IMR-90 (cell line): ENCODE results near the gene TBCC. TPM values are rescaled to one million over a fixed set of nuclear protein-coding genes. Genes with fewer than 3 reads are reported as not detected.
A peak's percentile ranks its signal among the peaks of the same experiment; 100 is the strongest.

ENCODE experiments used
- ATAC-seq: fragments of 200-7000 bp; cut with Tn5 transposase; 2 replicates; pipeline ENCODE4 v1.9.1; 2020; ENCODE audit warnings: low read depth, mild to moderate bottlenecking, moderate library complexity
- BruUV-seq: library from RNA; stranded (reverse); fragments of 400-500 nt; replicated peaks from 2 replicates; lab custom pipeline; 2021; lab: Mats Ljungman, UMichigan
- CTCF ChIA-PET: fragments of 300-600 bp; formaldehyde crosslinking; extraction: SDS; loops from one replicate; lab custom pipeline; 2021; ENCODE audit warnings: antibody characterized with exemption; lab: Yijun Ruan, JAX
- POLR2A ChIA-PET: fragments of 300-600 bp; sonication (Branson Sonifier 250); formaldehyde crosslinking; loops from one replicate; lab custom pipeline; 2022; ENCODE audit warnings: antibody characterized with exemption; ENCODE audit not compliant: unreplicated experiment; lab: Charles Lee
- DNase-seq: peaks from one replicate; pipeline ENCODE4 v3.0.0; 2013
- H2AFZ ChIP-seq: replicated peaks from 2 replicates; pipeline ENCODE3; 2013; ENCODE audit warnings: low read length, mild to moderate bottlenecking; ENCODE audit not compliant: poor library complexity
- H2AK5ac ChIP-seq: 2 replicates; pipeline ENCODE4 v1.6.1; 2013; ENCODE audit warnings: low read depth, low read length, inconsistent platforms
- H2AK9ac ChIP-seq: replicated peaks from 2 replicates; pipeline ENCODE3; 2013; ENCODE audit warnings: mild to moderate bottlenecking, low read depth, low read length, moderate library complexity; ENCODE audit not compliant: poor library complexity
- H2BK120ac ChIP-seq: 2 replicates; pipeline ENCODE4 v1.6.1; 2013; ENCODE audit warnings: low read depth, low read length, inconsistent platforms
- H2BK15ac ChIP-seq: 3 replicates; pipeline ENCODE4 v1.6.1; 2013; ENCODE audit warnings: low read depth, low read length, inconsistent platforms
- H2BK20ac ChIP-seq: 2 replicates; pipeline ENCODE4 v1.6.1; 2013; ENCODE audit warnings: low read depth, mild to moderate bottlenecking, inconsistent platforms, low read length, moderate library complexity
- H2BK5ac ChIP-seq: 2 replicates; pipeline ENCODE4 v1.6.1; 2013; ENCODE audit warnings: mild to moderate bottlenecking, low read depth, low read length, inconsistent platforms; ENCODE audit not compliant: poor library complexity, severe bottlenecking
- H3K14ac ChIP-seq: replicated peaks from 2 replicates; pipeline ENCODE4 v1.6.1; 2013; ENCODE audit warnings: low read depth, low read length, inconsistent platforms
- H3K18ac ChIP-seq: 2 replicates; pipeline ENCODE4 v1.6.1; 2013; ENCODE audit warnings: low read depth, low read length, control low read depth
- H3K23ac ChIP-seq: 2 replicates; pipeline ENCODE4 v1.6.1; 2013; ENCODE audit warnings: low read depth, low read length, inconsistent platforms
- H3K27ac ChIP-seq: 2 replicates; pipeline ENCODE4 v1.5.1; 2013; ENCODE audit warnings: mild to moderate bottlenecking, control low read depth, low read length; ENCODE audit not compliant: insufficient read depth
- H3K27me3 ChIP-seq: 2 replicates; pipeline ENCODE4 v1.6.1; 2013; ENCODE audit warnings: low read length; ENCODE audit not compliant: control insufficient read depth, insufficient read depth
- H3K36me3 ChIP-seq: 2 replicates; pipeline ENCODE4 v1.6.1; 2013; ENCODE audit warnings: low read length, mixed read lengths; ENCODE audit not compliant: control insufficient read depth, insufficient read depth
- H3K4ac ChIP-seq: 2 replicates; pipeline ENCODE4 v1.6.1; 2013; ENCODE audit warnings: low read depth, low read length, inconsistent platforms
- H3K4me1 ChIP-seq: 2 replicates; pipeline ENCODE4 v1.6.1; 2013; ENCODE audit warnings: low read length, mixed read lengths; ENCODE audit not compliant: control insufficient read depth, insufficient read depth
- H3K4me2 ChIP-seq: 2 replicates; pipeline ENCODE4 v1.6.1; 2013; ENCODE audit warnings: low read depth, mild to moderate bottlenecking, control low read depth, low read length, moderate library complexity
- H3K4me3 ChIP-seq: 2 replicates; pipeline ENCODE4 v1.5.1; 2013; ENCODE audit warnings: low read depth, mild to moderate bottlenecking, control low read depth, low read length, moderate library complexity; ENCODE audit not compliant: insufficient read depth
- H3K56ac ChIP-seq: 2 replicates; pipeline ENCODE4 v1.6.1; 2013; ENCODE audit warnings: low read length, inconsistent platforms; ENCODE audit not compliant: insufficient read depth; ENCODE audit errors: extremely low read depth
- H3K79me1 ChIP-seq, 2 experiments: 2 replicates each; pipeline ENCODE4 v1.6.1; 2013; ENCODE audit warnings: low read length in 2 of 2, inconsistent platforms in 1 of 2, low read depth in 1 of 2
- H3K9ac ChIP-seq: 2 replicates; pipeline ENCODE4 v1.6.1; 2013; ENCODE audit warnings: low read depth, low read length, control low read depth
- H3K9me1 ChIP-seq: 2 replicates; pipeline ENCODE4 v1.6.1; 2013; ENCODE audit warnings: low read length, inconsistent platforms; ENCODE audit not compliant: insufficient read depth
- H3K9me3 ChIP-seq: 2 replicates; pipeline ENCODE4 v1.6.1; 2013; ENCODE audit warnings: low read length; ENCODE audit not compliant: control insufficient read depth, insufficient read depth
- H4K20me1 ChIP-seq: 2 replicates; pipeline ENCODE4 v1.6.1; 2013; ENCODE audit warnings: low read length, inconsistent platforms; ENCODE audit not compliant: insufficient read depth
- H4K5ac ChIP-seq: 2 replicates; pipeline ENCODE4 v1.6.1; 2013; ENCODE audit warnings: mild to moderate bottlenecking, low read depth, low read length, control low read depth
- H4K8ac ChIP-seq, 2 experiments: 2 replicates each; pipeline ENCODE4 v1.6.1; 2013; ENCODE audit warnings: low read depth in 2 of 2, low read length in 2 of 2, control low read depth in 1 of 2, inconsistent platforms in 1 of 2
- H4K91ac ChIP-seq: 2 replicates; pipeline ENCODE4 v1.6.1; 2013; ENCODE audit warnings: low read depth, low read length, inconsistent platforms; ENCODE audit not compliant: insufficient read depth
- CEBPB ChIP-seq: IDR thresholded peaks from 2 replicates; pipeline ENCODE4 v1.6.1; 2012; ENCODE audit warnings: low read depth, low read length, improper control_type of control experiment
- FOS ChIP-seq: fragments of 150-350 bp; IDR thresholded peaks from 2 replicates; pipeline ENCODE4 v1.6.1; 2016; ENCODE audit warnings: low read depth, low read length
- MAFK ChIP-seq: IDR thresholded peaks from 2 replicates; pipeline ENCODE4 v1.6.1; 2012; ENCODE audit warnings: low read depth, low read length, improper control_type of control experiment
- MAZ ChIP-seq: IDR thresholded peaks from 2 replicates; pipeline ENCODE4 v1.6.1; 2012; ENCODE audit warnings: low read depth, mild to moderate bottlenecking, low read length, improper control_type of control experiment, moderate library complexity, borderline replicate concordance
- NFE2L2 ChIP-seq: fragments of 150-350 bp; IDR thresholded peaks from 2 replicates; pipeline ENCODE4 v1.6.1; 2016; ENCODE audit warnings: low read depth, mild to moderate bottlenecking, low read length
- WGBS, 2 experiments: methylation state at CpG; one replicate each; pipeline versions ENCODE4 v1.1.5 to v1.1.7; 2013; ENCODE audit warnings: missing lambda C conversion rate in 2 of 2; ENCODE audit not compliant: insufficient read length in 1 of 2; ENCODE audit errors: extremely low coverage in 2 of 2; 5-methylcytosine and 5-hydroxymethylcytosine counted together
- dilution Hi-C: fragments of 300-500 bp; cut with HindIII; formaldehyde crosslinking; loops from one replicate; pipeline ENCODE4 v1.14.3; 2018; ENCODE audit warnings: low sequenced_read_pairs; ENCODE audit not compliant: unreplicated experiment
- in situ Hi-C: fragments of 300-500 bp; cut with MboI; formaldehyde crosslinking; loops from 3 replicates; pipeline ENCODE4 v1.14.3; 2019; ENCODE audit warnings: low sequenced_read_pairs, inconsistent platforms, mixed read lengths
- intact Hi-C: fragments of 100-400 bp; cut with micrococcal nuclease; formaldehyde crosslinking; loops from 2 replicates; pipeline ENCODE4 v1.10.0; 2022
- polyA plus RNA-seq, 3 experiments: library from polyadenylated mRNA; depleted of rRNA; stranded (reverse); fragments of >200 nt; gene quantifications; 2 replicates each; pipeline ENCODE4 v1.2.3, GENCODE V29; 2012; ENCODE audit warnings: low replicate concordance in 1 of 3
- total RNA-seq: library from RNA; depleted of rRNA; stranded (reverse); fragments of >200 nt; gene quantifications from 2 replicates; pipeline ENCODE4 v1.2.3, GENCODE V29; 2012
- TF ChIP-seq, protein P1 (sequence below): fragments of 150-350 bp; IDR thresholded peaks from 2 replicates; pipeline ENCODE4 v1.6.1; 2016; ENCODE audit warnings: low read depth, mild to moderate bottlenecking, low read length, moderate library complexity, borderline replicate concordance

Gene TBCC
- total and polyA plus RNA-seq, 2 of the 4 experiments (the other 2 are of a cell fraction), result 23.0 to 32.6 TPM

DNA sequence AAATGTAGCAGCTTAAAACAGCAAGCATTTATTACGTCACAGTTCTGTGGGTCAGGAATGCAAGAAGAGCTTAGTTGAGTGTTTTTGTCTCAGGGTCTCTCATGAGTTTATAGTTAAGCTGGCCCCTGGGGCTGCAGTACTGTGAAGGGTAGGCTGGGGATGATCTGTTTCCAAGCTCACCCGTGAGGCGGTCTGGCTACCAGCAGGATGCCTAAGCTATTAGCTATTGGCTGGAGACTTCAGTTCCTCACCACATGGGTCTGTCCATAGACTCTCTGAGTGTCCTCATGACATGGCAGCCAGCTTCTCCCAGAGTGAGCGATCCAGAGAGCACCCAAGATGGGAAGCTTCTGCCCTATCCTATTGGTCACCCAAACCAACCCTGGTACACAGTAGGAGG, 23.1 kb upstream of the TBCC start:
- WGBS, 2 experiments, result 82% methylated on average over 3 of the region's 4 CpGs; no CpG with 5 or more reads in 1 of the 2 experiments
- no peak overlapping the region for H2BK5ac ChIP-seq
- ATAC-seq (peak; percentile 13; the same call in 1 of the 2 replicates), DNase-seq (no peak)
- dilution Hi-C loops, result no loop called here
- in situ Hi-C loops, result no loop called here
- no TSS peak for BruUV-seq
- H3K4me1 ChIP-seq, result peaks cover 5% of the 10 kb centered on the region; the same call in 1 of the 2 replicates
- H2AK9ac ChIP-seq, result no peak overlapping the region
- H4K5ac ChIP-seq, result no peak overlapping the region
- H3K4me3 ChIP-seq, result no peak overlapping the region
- no peak overlapping the region for H2BK120ac ChIP-seq
- H4K20me1 ChIP-seq, result no peaks in the 10 kb centered on the region
- no peaks in the 10 kb centered on the region for H3K27me3 ChIP-seq
- H3K4me2 ChIP-seq, result no peak overlapping the region
- H3K79me1 ChIP-seq, result peaks cover 0 to 5% of the 10 kb centered on the region in 2 experiments; a peak in 1 of 4 replicates
- no peak overlapping the region for H2BK20ac ChIP-seq
- H3K9me1 ChIP-seq, result peaks cover 8% of the 10 kb centered on the region
- no peak overlapping the region for H3K9ac ChIP-seq
- no peak overlapping the region for H3K4ac ChIP-seq
- ChIA-PET POLR2A (interaction anchor here (0.9 kb wide), 2 partner anchors 13 to 14 kb away, joined by 3 to 13 read pairs; partner anchors contain the start of gene BICRAL), CTCF (no interaction called here)
- no peak overlapping the region for H3K27ac ChIP-seq
- H3K18ac ChIP-seq, result no peak overlapping the region
- H2AFZ ChIP-seq, result no peak overlapping the region
- H4K8ac ChIP-seq, result no peak overlapping the region
- intact Hi-C loops, result no loop called here
- H3K36me3 ChIP-seq, result no peaks in the 10 kb centered on the region
- no peak overlapping the region for H2AK5ac ChIP-seq
- no peak overlapping the region for H2BK15ac ChIP-seq
- no peak for TF ChIP-seq NFE2L2
- TF ChIP-seq, protein P1, sequence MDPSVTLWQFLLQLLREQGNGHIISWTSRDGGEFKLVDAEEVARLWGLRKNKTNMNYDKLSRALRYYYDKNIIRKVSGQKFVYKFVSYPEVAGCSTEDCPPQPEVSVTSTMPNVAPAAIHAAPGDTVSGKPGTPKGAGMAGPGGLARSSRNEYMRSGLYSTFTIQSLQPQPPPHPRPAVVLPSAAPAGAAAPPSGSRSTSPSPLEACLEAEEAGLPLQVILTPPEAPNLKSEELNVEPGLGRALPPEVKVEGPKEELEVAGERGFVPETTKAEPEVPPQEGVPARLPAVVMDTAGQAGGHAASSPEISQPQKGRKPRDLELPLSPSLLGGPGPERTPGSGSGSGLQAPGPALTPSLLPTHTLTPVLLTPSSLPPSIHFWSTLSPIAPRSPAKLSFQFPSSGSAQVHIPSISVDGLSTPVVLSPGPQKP, result no peak
- TF ChIP-seq MAFK, result no peak
- TF ChIP-seq FOS, result no peak
- TF ChIP-seq MAZ, result no peak
- TF ChIP-seq CEBPB, result 0 out of 2 replicates have a peak, but pooled peaks have one; percentile 12
- H3K9me3 ChIP-seq, result no peaks in the 10 kb centered on the region
- H3K56ac ChIP-seq, result no peak overlapping the region
- H3K14ac ChIP-seq, result no peak overlapping the region
- no peak overlapping the region for H3K23ac ChIP-seq
- H4K91ac ChIP-seq, result no peak overlapping the region
